ENCODE data around the gene SETD7.

SETD7 gene

GRCh38 chr4:139556071-139556723, at the start of gene SETD7:
TSS of gene SETD7 (minus strand) at chr4:139556219. CDS start at chr4:139556137, 82 bp downstream.
- peak; percentile 29 for DNase-seq

GRCh38 chr4:139605516-139605915, 49.5 kb upstream of the SETD7 start:
- DNase-seq = no peak

- DNase-seq = peak; percentile 3
Observed at GRCh38 chr4:139603576-139604410, 47.8 kb upstream of the SETD7 start.

GRCh38 chr4:139602776-139603360, 46.8 kb upstream of the SETD7 start:
- no peak for DNase-seq

GRCh38 chr4:139600662-139601061, 44.6 kb upstream of the SETD7 start:
- DNase-seq = no peak

- DNase-seq = no peak
Observed at GRCh38 chr4:139599594-139600374, 43.8 kb upstream of the SETD7 start.

GRCh38 chr4:139599076-139599475, 43.1 kb upstream of the SETD7 start:
- no peak for DNase-seq

GRCh38 chr4:139596684-139597279, 40.8 kb upstream of the SETD7 start:
- no peak for DNase-seq

- no peak for DNase-seq
Observed at GRCh38 chr4:139596034-139596683, 40.1 kb upstream of the SETD7 start.

GRCh38 chr4:139594591-139595185, 38.7 kb upstream of the SETD7 start:
- DNase-seq = no peak

- no peak for DNase-seq
Observed at GRCh38 chr4:139593091-139593564, 37.1 kb upstream of the SETD7 start.

- DNase-seq = no peak
Observed at GRCh38 chr4:139589336-139590018, 33.5 kb upstream of the SETD7 start.

GRCh38 chr4:139587446-139587845, 31.4 kb upstream of the SETD7 start:
- no peak for DNase-seq

GRCh38 chr4:139585473-139585872, 29.5 kb upstream of the SETD7 start:
- DNase-seq = no peak

GRCh38 chr4:139584784-139585183, 28.8 kb upstream of the SETD7 start:
- no peak for DNase-seq

- DNase-seq = no peak
Observed at GRCh38 chr4:139584013-139584412, 28.0 kb upstream of the SETD7 start.

GRCh38 chr4:139582044-139582443, 26.0 kb upstream of the SETD7 start:
- DNase-seq = no peak

GRCh38 chr4:139581096-139581495, 25.1 kb upstream of the SETD7 start:
- DNase-seq = no peak

- no peak for DNase-seq
Observed at GRCh38 chr4:139576219-139576618, 20.2 kb upstream of the SETD7 start.

GRCh38 chr4:139575072-139575471, 19.1 kb upstream of the SETD7 start:
- DNase-seq = no peak

- DNase-seq = no peak
Observed at GRCh38 chr4:139574641-139575040, 18.6 kb upstream of the SETD7 start.
